Nephron (organoid): Measurements from ENCODE around the gene EZH2.

Source experiments
- H3K27ac Mint-ChIP-seq, 3 experiments: 2 replicates each; pipeline ENCODE4 v1.8.0; 2020; ENCODE audit warnings: mixed read lengths in 3 of 3, mild to moderate bottlenecking in 2 of 3, moderate library complexity in 1 of 3
- H3K27me3 Mint-ChIP-seq: 2 replicates; pipeline ENCODE4 v1.8.0; 2021; ENCODE audit warnings: low read depth, mild to moderate bottlenecking, moderate library complexity, mixed read lengths
- H3K36me3 Mint-ChIP-seq: 2 replicates; pipeline ENCODE4 v1.8.0; 2020; ENCODE audit warnings: low read depth, mixed read lengths
- H3K4me1 Mint-ChIP-seq: 2 replicates; pipeline ENCODE4 v1.8.0; 2020; ENCODE audit warnings: mixed read lengths
- H3K4me3 Mint-ChIP-seq, 3 experiments: 2 replicates each; pipeline ENCODE4 v1.8.0; 2020; ENCODE audit warnings: mild to moderate bottlenecking in 3 of 3, mixed read lengths in 3 of 3, moderate library complexity in 2 of 3
- H3K9me3 Mint-ChIP-seq: 2 replicates; pipeline ENCODE4 v1.8.0; 2020; ENCODE audit warnings: mixed read lengths
- CTCF ChIP-seq, 3 experiments: fragments of 200-600 bp; sonication (generic); IDR thresholded peaks; one replicate each; pipeline ENCODE4 v1.5.0; 2021; ENCODE audit warnings: antibody characterized with exemption in 3 of 3; ENCODE audit not compliant: unreplicated experiment in 3 of 3

The EZH2 gene

GRCh38 chr7:148824864-148825263 lies 59.2 kb downstream of the EZH2 start:
- TF ChIP-seq CTCF (IDR thresholded peaks at IDR 0.05; ENCODE audit: unreplicated experiment in 3 of 3) = no peak
- no peaks in the 10 kb centered on the region for H3K27me3 Mint-ChIP-seq

GRCh38 chr7:148821422-148821821 lies 62.7 kb downstream of the EZH2 start:
- H3K4me3 Mint-ChIP-seq = no peak overlapping the region
- TF ChIP-seq CTCF (IDR thresholded peaks at IDR 0.05; ENCODE audit: unreplicated experiment in 3 of 3) = no peak
- H3K27ac Mint-ChIP-seq = no peak overlapping the region
- no peaks in the 10 kb centered on the region for H3K4me1 Mint-ChIP-seq
- H3K36me3 Mint-ChIP-seq = peaks cover 60% of the 10 kb centered on the region
- no peaks in the 10 kb centered on the region for H3K9me3 Mint-ChIP-seq
- H3K27me3 Mint-ChIP-seq = no peaks in the 10 kb centered on the region

More at GRCh38 chr7:148824864-148825263, 59.2 kb downstream of the EZH2 start:
- H3K4me3 Mint-ChIP-seq = no peak overlapping the region
- no peaks in the 10 kb centered on the region for H3K4me1 Mint-ChIP-seq
- H3K9me3 Mint-ChIP-seq = no peaks in the 10 kb centered on the region
- H3K36me3 Mint-ChIP-seq = peaks cover 43% of the 10 kb centered on the region
- H3K27ac Mint-ChIP-seq = no peak overlapping the region

GRCh38 chr7:148819697-148820360 lies 64.3 kb downstream of the EZH2 start:
- Mint-ChIP-seq H3K4me1 (no peaks in the 10 kb centered on the region), H3K4me3 (no peak overlapping the region), H3K36me3 (peaks cover 51% of the 10 kb centered on the region), H3K27ac (no peak overlapping the region), H3K9me3 (no peaks in the 10 kb centered on the region), H3K27me3 (no peaks in the 10 kb centered on the region)
- TF ChIP-seq CTCF (IDR thresholded peaks at IDR 0.05; ENCODE audit: unreplicated experiment in 3 of 3) = no peak

GRCh38 chr7:148815612-148816011 lies 68.5 kb downstream of the EZH2 start:
- no peak overlapping the region for H3K27ac Mint-ChIP-seq
- H3K36me3 Mint-ChIP-seq = peaks cover 71% of the 10 kb centered on the region

DNA sequence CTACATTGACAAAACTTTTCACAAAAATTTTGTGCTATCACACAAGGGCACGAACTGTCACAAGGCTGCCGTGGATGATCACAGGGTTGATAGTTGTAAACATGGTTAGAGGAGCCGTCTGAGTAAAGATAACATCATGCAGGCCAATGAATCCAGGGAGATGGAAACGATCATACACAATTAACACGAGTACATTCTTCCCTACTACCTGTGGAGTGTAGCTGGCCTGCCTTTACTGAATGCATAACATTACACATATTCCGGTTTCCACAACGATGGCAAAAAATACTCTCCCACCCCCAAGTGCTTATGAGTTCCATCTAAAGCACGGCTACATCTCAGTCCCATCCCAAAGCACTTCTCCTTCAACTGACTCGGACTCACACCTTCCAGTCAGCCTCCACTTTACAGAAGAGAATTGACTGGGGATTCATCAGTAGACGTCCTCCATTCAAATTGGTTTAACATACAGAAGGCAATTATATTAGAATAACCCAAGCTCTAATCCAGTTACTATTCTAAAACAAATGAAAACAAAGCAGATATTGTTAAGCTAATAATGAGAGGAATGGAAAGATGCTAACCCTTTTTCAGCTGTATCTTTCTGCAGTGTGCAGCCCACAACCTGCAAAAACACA lies 69.0 kb downstream of the EZH2 start:
- no peaks in the 10 kb centered on the region for H3K4me1 Mint-ChIP-seq
- H3K36me3 Mint-ChIP-seq = peaks cover 73% of the 10 kb centered on the region
- H3K27ac Mint-ChIP-seq = no peak overlapping the region
- no peak for TF ChIP-seq CTCF (IDR thresholded peaks at IDR 0.05; ENCODE audit: unreplicated experiment in 3 of 3)
- no peaks in the 10 kb centered on the region for H3K27me3 Mint-ChIP-seq
- no peaks in the 10 kb centered on the region for H3K9me3 Mint-ChIP-seq
- no peak overlapping the region for H3K4me3 Mint-ChIP-seq

More at GRCh38 chr7:148815612-148816011, 68.5 kb downstream of the EZH2 start:
- H3K4me3 Mint-ChIP-seq = no peak overlapping the region
- no peak for TF ChIP-seq CTCF (IDR thresholded peaks at IDR 0.05; ENCODE audit: unreplicated experiment in 3 of 3)
- no peaks in the 10 kb centered on the region for H3K4me1 Mint-ChIP-seq
- H3K27me3 Mint-ChIP-seq = no peaks in the 10 kb centered on the region
- no peaks in the 10 kb centered on the region for H3K9me3 Mint-ChIP-seq

GRCh38 chr7:148813890-148814289 lies 70.2 kb downstream of the EZH2 start:
- Mint-ChIP-seq H3K9me3 (no peaks in the 10 kb centered on the region), H3K36me3 (peaks cover 72% of the 10 kb centered on the region), H3K4me3 (no peak overlapping the region), H3K27ac (no peak overlapping the region), H3K27me3 (no peaks in the 10 kb centered on the region), H3K4me1 (no peaks in the 10 kb centered on the region)
- no peak for TF ChIP-seq CTCF (IDR thresholded peaks at IDR 0.05; ENCODE audit: unreplicated experiment in 3 of 3)
